GM12878 (cell line): ENCODE results near the gene PCSK2. TPM values are rescaled to one million over a fixed set of nuclear protein-coding genes. Genes with fewer than 3 reads are reported as not detected.

Experiments used
- ATAC-seq: fragments of 200-7000 bp; cut with Tn5 transposase; 3 replicates; pipeline ENCODE4 v1.9.1; 2020; ENCODE audit warnings: mild to moderate bottlenecking, moderate library complexity
- BruUV-seq: library from RNA; stranded (reverse); fragments of 400-500 nt; replicated peaks from 2 replicates; lab custom pipeline; 2021; lab: Mats Ljungman, UMichigan
- CTCF ChIA-PET: fragments of 300-600 bp; sonication (Branson Sonifier 250); formaldehyde crosslinking; extraction: SDS; loops from one replicate; lab custom pipeline; 2021; ENCODE audit warnings: inconsistent platforms; lab: Yijun Ruan, JAX
- POLR2A ChIA-PET: fragments of 350-600 bp; formaldehyde crosslinking; extraction: SDS; loops from one replicate; lab custom pipeline; 2021; ENCODE audit warnings: inconsistent platforms; lab: Charles Lee
- RAD21 ChIA-PET: fragments of 300-600 bp; sonication (Branson Sonifier 250); formaldehyde crosslinking; loops from one replicate; lab custom pipeline; 2023; ENCODE audit warnings: antibody characterized with exemption; ENCODE audit not compliant: unreplicated experiment; lab: Charles Lee
- SMC1A ChIA-PET: fragments of 300-600 bp; sonication (Branson Sonifier 250); formaldehyde crosslinking; loops from one replicate; lab custom pipeline; 2023; ENCODE audit not compliant: unreplicated experiment, uncharacterized antibody; lab: Charles Lee
- DNase-seq: peaks from one replicate; pipeline ENCODE4 v3.0.0-alpha.2; 2011; ENCODE audit warnings: low read depth, low spot score
- FAIRE-seq: peaks from 3 replicates; lab custom pipeline; 2011; peaks lifted over from hg19 to GRCh38; lab: Jason Lieb, UNC
- H2AFZ ChIP-seq: 2 replicates; pipeline ENCODE4 v1.6.0; 2011; ENCODE audit warnings: low read depth, low read length, control low read depth; ENCODE audit not compliant: control insufficient read depth
- H3K27ac ChIP-seq: 2 replicates; pipeline ENCODE4 v1.5.1; 2011; ENCODE audit warnings: control low read depth; ENCODE audit not compliant: control insufficient read depth, insufficient read depth
- H3K27me3 ChIP-seq, 2 experiments: replicated peaks in 1 of 2; 2 replicates each; pipeline versions ENCODE4 v1.6.0 to v1.6.1; 2011; ENCODE audit warnings: low read length in 1 of 2; ENCODE audit not compliant: control insufficient read depth in 2 of 2, insufficient read depth in 2 of 2
- H3K36me3 ChIP-seq, 2 experiments: 2 replicates each; pipeline ENCODE4 v1.5.1; 2011; ENCODE audit warnings: low read length in 1 of 2; ENCODE audit not compliant: control insufficient read depth in 2 of 2, insufficient read depth in 2 of 2
- H3K4me1 ChIP-seq: 2 replicates; pipeline ENCODE4 v1.6.1; 2011; ENCODE audit warnings: mild to moderate bottlenecking, low read length, moderate library complexity, mixed read lengths; ENCODE audit not compliant: control insufficient read depth, insufficient read depth
- H3K4me2 ChIP-seq: 2 replicates; pipeline ENCODE4 v1.6.0; 2011; ENCODE audit warnings: control low read depth; ENCODE audit not compliant: control insufficient read depth, insufficient read depth
- H3K4me3 ChIP-seq: fragments of 200-600 bp; sonication (generic); 2 replicates; pipeline ENCODE4 v1.5.1; 2016
- H3K79me2 ChIP-seq: 2 replicates; pipeline ENCODE4 v1.6.0; 2011; ENCODE audit warnings: low read length; ENCODE audit not compliant: control insufficient read depth, insufficient read depth
- H3K9ac ChIP-seq: 2 replicates; pipeline ENCODE4 v1.8.0; 2011; ENCODE audit warnings: low read length, control low read depth, mixed read lengths; ENCODE audit not compliant: control insufficient read depth, insufficient read depth
- H3K9me3 ChIP-seq: replicated peaks from 3 replicates; pipeline ENCODE4 v1.5.1; 2011; ENCODE audit warnings: mild to moderate bottlenecking, low read length; ENCODE audit not compliant: control insufficient read depth, insufficient read depth
- H4K20me1 ChIP-seq: 2 replicates; pipeline ENCODE4 v1.6.0; 2011; ENCODE audit not compliant: control insufficient read depth, insufficient read depth
- PAX8 ChIP-seq: fragments of 450-650 bp; IDR thresholded peaks from 2 replicates; pipeline ENCODE4 v1.6.1; 2017; ENCODE audit warnings: mild to moderate bottlenecking, moderate library complexity
- SIN3A ChIP-seq: IDR thresholded peaks from 2 replicates; pipeline ENCODE4 v1.6.1; 2012; ENCODE audit warnings: low read depth, low read length, improper control_type of control experiment
- ZNF217 ChIP-seq: fragments of 450-650 bp; IDR thresholded peaks from 2 replicates; pipeline ENCODE4 v1.6.1; 2017; ENCODE audit warnings: antibody characterized with exemption, mild to moderate bottlenecking
- ZNF24 ChIP-seq: fragments of 450-650 bp; IDR thresholded peaks from 2 replicates; pipeline ENCODE4 v1.6.1; 2017; ENCODE audit warnings: antibody characterized with exemption, mild to moderate bottlenecking
- WGBS: methylation state at CpG from one replicate; pipeline ENCODE4 v1.1.6; 2016; ENCODE audit warnings: low lambda C conversion rate; ENCODE audit not compliant: insufficient replicate concordance, insufficient coverage; ENCODE audit errors: missing lambda C conversion rate; 5-methylcytosine and 5-hydroxymethylcytosine counted together
- in situ Hi-C: fragments of 300-500 bp; cut with MboI; formaldehyde crosslinking; loops from 9 replicates; pipeline ENCODE4 v1.14.3; 2018; ENCODE audit warnings: mixed read lengths
- intact Hi-C: fragments of 100-400 bp; cut with micrococcal nuclease; formaldehyde crosslinking; loops from one replicate; pipeline ENCODE4 v1.14.2; 2022; ENCODE audit not compliant: unreplicated experiment
- polyA plus RNA-seq, 11 experiments: library from polyadenylated mRNA; depleted of rRNA in 4 of 11; unstranded in 6 of 11; stranded (reverse) in 5 of 11; fragments of >200 nt; fragmentation: Nextera tagmentation in 4 of 11; fragmentation: Illumina TruSeq in 1 of 11; extraction: Ambion mirVana in 4 of 11; extraction: Trizol in 1 of 11; gene quantifications; 1 replicate in 1 of 11; 2 replicates in 10 of 11; pipeline versions ENCODE4 v1.2.1 to v1.2.3, GENCODE V29; 2011 to 2016; ENCODE audit warnings: inconsistent platforms in 2 of 11, missing spikeins in 2 of 11, low read depth in 1 of 11
- total RNA-seq, 4 experiments: library from RNA; depleted of rRNA in 3 of 4; stranded (reverse); fragments of >200 nt in 3 of 4; fragmentation: Illumina TruSeq in 1 of 4; extraction: Trizol in 1 of 4; gene quantifications; 2 replicates each; pipeline versions ENCODE4 v1.2.1 to v1.2.3, GENCODE V29; 2013 to 2021
- TF ChIP-seq, protein P1 (sequence below): fragments of 150-350 bp; IDR thresholded peaks from 2 replicates; pipeline ENCODE4 v1.6.1; 2016; ENCODE audit warnings: low read depth, low read length
- TF ChIP-seq, protein P2 (sequence below): fragments of 150-350 bp; IDR thresholded peaks from 2 replicates; pipeline ENCODE4 v1.6.1; 2014; ENCODE audit warnings: mild to moderate bottlenecking, low read depth, low read length

The PCSK2 gene
- total and polyA plus RNA-seq, 10 of the 15 experiments (the other 5 are each of a cell fraction or from before 2014, with no cell fraction given): not detected

DNA sequence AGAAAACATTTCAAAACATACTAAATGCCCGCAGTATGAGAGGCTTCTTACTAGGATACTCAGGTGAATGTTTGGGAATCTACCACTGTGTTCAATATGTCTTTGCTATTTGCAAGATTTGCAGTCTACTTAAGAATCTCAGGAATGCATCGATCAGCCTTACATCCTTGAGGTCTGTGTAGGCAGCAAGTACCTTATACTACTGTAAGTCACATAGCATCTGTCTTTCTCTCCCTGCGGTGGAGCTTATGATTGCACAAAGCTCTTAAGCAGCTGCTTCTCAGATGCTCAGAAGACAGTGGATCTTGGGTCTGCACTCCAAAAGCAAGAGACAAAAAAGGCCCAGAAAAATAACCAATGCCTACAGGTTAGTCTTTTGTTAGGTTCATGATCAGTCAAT is 21.4 kb downstream of the PCSK2 start (continued):
- TF ChIP-seq, protein P1, sequence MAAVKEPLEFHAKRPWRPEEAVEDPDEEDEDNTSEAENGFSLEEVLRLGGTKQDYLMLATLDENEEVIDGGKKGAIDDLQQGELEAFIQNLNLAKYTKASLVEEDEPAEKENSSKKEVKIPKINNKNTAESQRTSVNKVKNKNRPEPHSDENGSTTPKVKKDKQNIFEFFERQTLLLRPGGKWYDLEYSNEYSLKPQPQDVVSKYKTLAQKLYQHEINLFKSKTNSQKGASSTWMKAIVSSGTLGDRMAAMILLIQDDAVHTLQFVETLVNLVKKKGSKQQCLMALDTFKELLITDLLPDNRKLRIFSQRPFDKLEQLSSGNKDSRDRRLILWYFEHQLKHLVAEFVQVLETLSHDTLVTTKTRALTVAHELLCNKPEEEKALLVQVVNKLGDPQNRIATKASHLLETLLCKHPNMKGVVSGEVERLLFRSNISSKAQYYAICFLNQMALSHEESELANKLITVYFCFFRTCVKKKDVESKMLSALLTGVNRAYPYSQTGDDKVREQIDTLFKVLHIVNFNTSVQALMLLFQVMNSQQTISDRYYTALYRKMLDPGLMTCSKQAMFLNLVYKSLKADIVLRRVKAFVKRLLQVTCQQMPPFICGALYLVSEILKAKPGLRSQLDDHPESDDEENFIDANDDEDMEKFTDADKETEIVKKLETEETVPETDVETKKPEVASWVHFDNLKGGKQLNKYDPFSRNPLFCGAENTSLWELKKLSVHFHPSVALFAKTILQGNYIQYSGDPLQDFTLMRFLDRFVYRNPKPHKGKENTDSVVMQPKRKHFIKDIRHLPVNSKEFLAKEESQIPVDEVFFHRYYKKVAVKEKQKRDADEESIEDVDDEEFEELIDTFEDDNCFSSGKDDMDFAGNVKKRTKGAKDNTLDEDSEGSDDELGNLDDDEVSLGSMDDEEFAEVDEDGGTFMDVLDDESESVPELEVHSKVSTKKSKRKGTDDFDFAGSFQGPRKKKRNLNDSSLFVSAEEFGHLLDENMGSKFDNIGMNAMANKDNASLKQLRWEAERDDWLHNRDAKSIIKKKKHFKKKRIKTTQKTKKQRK: no peak
- TF ChIP-seq, all 136 proteins: peak for 0

DNA sequence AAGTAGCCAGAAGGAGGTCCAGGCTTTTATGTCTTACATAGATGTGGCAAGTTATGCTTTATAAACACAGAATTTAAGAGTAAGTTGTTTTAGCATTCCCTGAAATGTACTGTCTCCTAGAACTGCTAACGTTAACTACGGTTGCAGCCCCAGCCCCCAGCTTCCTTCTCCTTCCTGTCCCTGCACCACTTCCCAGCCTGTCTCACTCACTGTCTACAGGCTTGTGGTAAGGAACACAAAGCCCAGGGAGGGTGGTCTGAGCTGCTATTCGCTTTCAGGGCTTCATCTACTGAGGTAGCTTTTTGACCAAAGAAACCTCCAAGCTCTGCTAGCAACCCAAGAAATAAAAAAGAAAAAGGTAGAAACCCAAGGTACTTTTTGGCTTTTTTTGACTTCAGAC is 35.9 kb downstream of the PCSK2 start:
- RAD21 ChIA-PET: no interaction called here
- ATAC-seq (no peak), FAIRE-seq (no peak), DNase-seq (no peak)
- H3K79me2 ChIP-seq: no peaks in the 10 kb centered on the region
- no peak overlapping the region for H2AFZ ChIP-seq
- H3K4me1 ChIP-seq: no peaks in the 10 kb centered on the region
- H3K27ac ChIP-seq: no peak overlapping the region
- no peaks in the 10 kb centered on the region for H3K9me3 ChIP-seq
- in situ Hi-C loops: no loop called here
- intact Hi-C loops: no loop called here
- no peaks in the 10 kb centered on the region for H3K27me3 ChIP-seq
- no peak overlapping the region for H3K4me2 ChIP-seq
- POLR2A ChIA-PET: no interaction called here
- no peaks in the 10 kb centered on the region for H3K36me3 ChIP-seq
- CTCF ChIA-PET: no interaction called here
- TF ChIP-seq SIN3A: no peak
- no peak for TF ChIP-seq ZNF24
- TF ChIP-seq ZNF217: no peak
- no peak for TF ChIP-seq PAX8
- TF ChIP-seq, protein P2, sequence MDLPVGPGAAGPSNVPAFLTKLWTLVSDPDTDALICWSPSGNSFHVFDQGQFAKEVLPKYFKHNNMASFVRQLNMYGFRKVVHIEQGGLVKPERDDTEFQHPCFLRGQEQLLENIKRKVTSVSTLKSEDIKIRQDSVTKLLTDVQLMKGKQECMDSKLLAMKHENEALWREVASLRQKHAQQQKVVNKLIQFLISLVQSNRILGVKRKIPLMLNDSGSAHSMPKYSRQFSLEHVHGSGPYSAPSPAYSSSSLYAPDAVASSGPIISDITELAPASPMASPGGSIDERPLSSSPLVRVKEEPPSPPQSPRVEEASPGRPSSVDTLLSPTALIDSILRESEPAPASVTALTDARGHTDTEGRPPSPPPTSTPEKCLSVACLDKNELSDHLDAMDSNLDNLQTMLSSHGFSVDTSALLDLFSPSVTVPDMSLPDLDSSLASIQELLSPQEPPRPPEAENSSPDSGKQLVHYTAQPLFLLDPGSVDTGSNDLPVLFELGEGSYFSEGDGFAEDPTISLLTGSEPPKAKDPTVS: no peak
- H4K20me1 ChIP-seq: no peaks in the 10 kb centered on the region
- H3K4me3 ChIP-seq: no peak overlapping the region
- WGBS: 0% methylated on average over 3 of the region's 3 CpGs
- SMC1A ChIA-PET: no interaction called here
- BruUV-seq: no TSS peak
- H3K9ac ChIP-seq: no peak overlapping the region
